Spleen (tissue), 7 donors: ENCODE measurements around the gene PLCZ1.

Experiments
- POLR2A ChIP-seq, 3 donors: fragments of 450-650 bp; IDR thresholded peaks; one replicate each; pipeline ENCODE4 v1.5.1; 2017; ENCODE audit warnings: antibody characterized with exemption in 3 of 3, mild to moderate bottlenecking in 1 of 3
- TF ChIP-seq, protein P1 (sequence below), 11 experiments: fragments of 200-600 bp in 7 of 11; fragments of 450-650 bp in 4 of 11; sonication (generic) in 4 of 11; IDR thresholded peaks in 8 of 11; conservative IDR thresholded peaks in 3 of 11; 1 replicate in 7 of 11; 2 replicates in 4 of 11; pipeline versions ENCODE4 v1.4.0 to v1.8.0; 2016 to 2021; ENCODE audit warnings: antibody characterized with exemption in 11 of 11, inconsistent platforms in 4 of 11, mild to moderate bottlenecking in 1 of 11
- donor health status: DM: no; HTN: no; CAD: no; lungs with moderate emphysema.
- donor health status: DM: no; HTN: no; CAD: no.
- donor health status: DM: no; HTN: no; CAD: no.

DNA sequence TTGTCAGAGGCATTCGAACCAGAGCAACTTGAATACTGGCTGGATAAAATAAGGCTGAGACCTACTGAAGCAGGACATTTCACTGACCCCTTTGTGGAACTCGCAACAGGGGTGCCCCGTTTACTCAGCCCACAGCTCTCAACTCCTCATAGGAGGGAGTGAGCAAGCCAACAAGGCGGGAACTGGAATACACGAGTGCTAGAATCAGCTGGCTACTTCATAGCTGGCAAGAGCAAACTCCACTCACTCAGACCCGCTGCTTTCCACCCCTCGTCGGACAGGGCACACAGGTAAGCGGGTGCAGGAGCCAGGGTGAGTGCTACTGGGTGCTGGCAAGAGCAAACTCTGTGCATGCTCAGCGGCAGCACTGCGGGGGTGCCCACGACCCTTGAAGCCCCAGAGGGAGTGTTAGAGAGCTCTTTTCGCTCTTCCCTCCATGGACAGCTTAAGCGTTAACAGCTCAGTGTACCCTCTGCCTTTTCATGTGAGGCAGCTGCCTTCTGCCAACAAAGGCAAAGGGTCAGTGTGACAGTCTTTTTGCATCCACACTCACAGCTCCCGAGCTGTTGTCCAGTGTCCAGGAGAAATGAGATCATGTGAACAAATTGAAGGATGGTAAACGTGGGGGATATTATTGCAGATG is 15.8 kb upstream of the PLCZ1 start:
- TF ChIP-seq POLR2A (IDR thresholded peaks at IDR 0.05) = no peak
- TF ChIP-seq, protein P1, sequence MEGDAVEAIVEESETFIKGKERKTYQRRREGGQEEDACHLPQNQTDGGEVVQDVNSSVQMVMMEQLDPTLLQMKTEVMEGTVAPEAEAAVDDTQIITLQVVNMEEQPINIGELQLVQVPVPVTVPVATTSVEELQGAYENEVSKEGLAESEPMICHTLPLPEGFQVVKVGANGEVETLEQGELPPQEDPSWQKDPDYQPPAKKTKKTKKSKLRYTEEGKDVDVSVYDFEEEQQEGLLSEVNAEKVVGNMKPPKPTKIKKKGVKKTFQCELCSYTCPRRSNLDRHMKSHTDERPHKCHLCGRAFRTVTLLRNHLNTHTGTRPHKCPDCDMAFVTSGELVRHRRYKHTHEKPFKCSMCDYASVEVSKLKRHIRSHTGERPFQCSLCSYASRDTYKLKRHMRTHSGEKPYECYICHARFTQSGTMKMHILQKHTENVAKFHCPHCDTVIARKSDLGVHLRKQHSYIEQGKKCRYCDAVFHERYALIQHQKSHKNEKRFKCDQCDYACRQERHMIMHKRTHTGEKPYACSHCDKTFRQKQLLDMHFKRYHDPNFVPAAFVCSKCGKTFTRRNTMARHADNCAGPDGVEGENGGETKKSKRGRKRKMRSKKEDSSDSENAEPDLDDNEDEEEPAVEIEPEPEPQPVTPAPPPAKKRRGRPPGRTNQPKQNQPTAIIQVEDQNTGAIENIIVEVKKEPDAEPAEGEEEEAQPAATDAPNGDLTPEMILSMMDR (IDR thresholded peaks at IDR 0.05 in 8 of 11, conservative IDR thresholded peaks at IDR 0.05 in 3 of 11) = no peak
